Mammary epithelial cell (primary cell): Measurements from ENCODE around the gene ZXDC.

Experiments
- CTCF ChIP-seq, 2 donors: IDR thresholded peaks in 1 of 2; conservative IDR thresholded peaks in 1 of 2; 2 replicates each; pipeline ENCODE4 v1.5.1; 2011 to 2012; ENCODE audit warnings: inconsistent platforms in 2 of 2, low read length in 2 of 2, mild to moderate bottlenecking in 2 of 2, control low read depth in 1 of 2, low read depth in 1 of 2; ENCODE audit not compliant: insufficient read depth in 1 of 2; ENCODE audit errors: extremely low read depth in 1 of 2
- EZH2 ChIP-seq: IDR thresholded peaks from 2 replicates; pipeline ENCODE4 v1.6.1; 2012; ENCODE audit warnings: low read length, inconsistent platforms, borderline replicate concordance

- no peak for TF ChIP-seq CTCF (conservative IDR thresholded peaks at IDR 0.05 in 1 of 2, IDR thresholded peaks at IDR 0.05 in 1 of 2; ENCODE audit: extremely low read depth in 1 of 2, insufficient read depth in 1 of 2, low read depth in 1 of 2, low read length in 2 of 2)
- TF ChIP-seq EZH2: no peak
Observed at GRCh38 chr3:126469479-126469878, 6.2 kb downstream of the ZXDC start.
